Keratinocyte (primary cell): ENCODE data around the gene PRKCG.

Source experiments
- CTCF ChIP-seq, 3 experiments: IDR thresholded peaks in 1 of 3; conservative IDR thresholded peaks in 1 of 3; optimal IDR thresholded peaks in 1 of 3; 2 replicates in 2 of 3; 3 replicates in 1 of 3; pipeline versions ENCODE3 to v1.5.1; 2011; ENCODE audit warnings: low read length in 3 of 3, mild to moderate bottlenecking in 3 of 3, moderate library complexity in 2 of 3, control low read depth in 1 of 3, inconsistent platforms in 1 of 3; ENCODE audit not compliant: insufficient read depth in 2 of 3; ENCODE audit errors: extremely low read depth in 1 of 3
- EZH2 ChIP-seq: IDR thresholded peaks from one replicate; pipeline ENCODE4 v1.6.1; 2012; ENCODE audit warnings: inconsistent platforms, mild to moderate bottlenecking, low read length, moderate library complexity

- no peak for TF ChIP-seq CTCF (optimal IDR thresholded peaks at IDR 0.05 in 1 of 3, IDR thresholded peaks at IDR 0.05 in 1 of 3, conservative IDR thresholded peaks at IDR 0.05 in 1 of 3; ENCODE audit: extremely low read depth in 1 of 3, insufficient read depth in 2 of 3, low read length in 3 of 3)
- TF ChIP-seq EZH2, result no peak
These were observed 11.0 kb downstream of the PRKCG start for GRCh38 chr19:53892981-53893325.
